GM18520 (cell line): ENCODE measurements around the gene TSHZ3.

Experiments
- ATAC-seq: cut with Tn5 transposase; IDR thresholded peaks from one replicate; pipeline ENCODE4 v1.9.1; 2021; ENCODE audit not compliant: unreplicated experiment

TSHZ3 gene

GRCh38 chr19:31266196-31266595 lies 83.0 kb downstream of the TSHZ3 start:
- no peak for ATAC-seq

- no peak for ATAC-seq
These were observed 85.0 kb downstream of the TSHZ3 start for GRCh38 chr19:31264041-31264778.

GRCh38 chr19:31263328-31263727 lies 85.9 kb downstream of the TSHZ3 start:
- ATAC-seq = no peak

GRCh38 chr19:31262725-31263191 lies 86.5 kb downstream of the TSHZ3 start:
- ATAC-seq = no peak

- no peak for ATAC-seq
These were observed 87.5 kb downstream of the TSHZ3 start for GRCh38 chr19:31261603-31262212.

GRCh38 chr19:31261019-31261602 lies 88.1 kb downstream of the TSHZ3 start:
- ATAC-seq = no peak

- no peak for ATAC-seq
These were observed 88.9 kb downstream of the TSHZ3 start for GRCh38 chr19:31260171-31260933.

- no peak for ATAC-seq
These were observed 90.8 kb downstream of the TSHZ3 start for GRCh38 chr19:31258211-31259052.

- no peak for ATAC-seq
These were observed 91.7 kb downstream of the TSHZ3 start for GRCh38 chr19:31257426-31258130.

GRCh38 chr19:31257025-31257424 lies 92.2 kb downstream of the TSHZ3 start:
- no peak for ATAC-seq

- no peak for ATAC-seq
These were observed 92.7 kb downstream of the TSHZ3 start for GRCh38 chr19:31256593-31256960.

- ATAC-seq = no peak
These were observed 93.2 kb downstream of the TSHZ3 start for GRCh38 chr19:31255831-31256592.

- no peak for ATAC-seq
These were observed 93.9 kb downstream of the TSHZ3 start for GRCh38 chr19:31255174-31255799.

GRCh38 chr19:31254611-31255010 lies 94.6 kb downstream of the TSHZ3 start:
- no peak for ATAC-seq

- ATAC-seq = no peak
These were observed 95.1 kb downstream of the TSHZ3 start for GRCh38 chr19:31254180-31254551.

- ATAC-seq = no peak
These were observed 95.6 kb downstream of the TSHZ3 start for GRCh38 chr19:31253526-31254179.

- no peak for ATAC-seq
These were observed 96.8 kb downstream of the TSHZ3 start for GRCh38 chr19:31252441-31252840.

- no peak for ATAC-seq
These were observed 100.0 kb downstream of the TSHZ3 start for GRCh38 chr19:31249217-31249616.
